ENCODE data around the gene ELOVL5.

Gene ELOVL5

DNA sequence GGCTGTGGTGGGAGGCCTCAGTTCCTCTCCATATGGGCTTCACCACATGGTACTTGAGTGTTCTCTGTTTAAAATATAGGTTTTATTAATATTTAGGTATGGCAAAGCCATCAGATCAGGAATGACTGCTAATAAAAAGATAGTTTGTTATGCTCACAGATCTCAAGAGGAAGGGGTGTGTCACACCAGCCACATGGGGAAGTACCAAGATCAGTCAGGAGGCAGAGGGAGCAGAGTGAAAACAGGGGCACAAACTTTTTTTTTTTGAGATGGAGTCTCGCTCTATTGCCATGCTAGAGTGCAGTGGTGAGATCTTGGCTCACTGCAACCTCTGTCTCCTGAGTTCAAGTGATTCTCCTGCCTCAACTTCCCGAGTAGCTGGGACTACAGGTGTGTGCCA, 108.0 kb downstream of the ELOVL5 start:
- H3K27ac ChIP-seq, result no peak overlapping the region
- no peak for TF ChIP-seq ZFX (IDR thresholded peaks at IDR 0.05)
- TF ChIP-seq CTCF (conservative IDR thresholded peaks at IDR 0.05), result no peak

DNA sequence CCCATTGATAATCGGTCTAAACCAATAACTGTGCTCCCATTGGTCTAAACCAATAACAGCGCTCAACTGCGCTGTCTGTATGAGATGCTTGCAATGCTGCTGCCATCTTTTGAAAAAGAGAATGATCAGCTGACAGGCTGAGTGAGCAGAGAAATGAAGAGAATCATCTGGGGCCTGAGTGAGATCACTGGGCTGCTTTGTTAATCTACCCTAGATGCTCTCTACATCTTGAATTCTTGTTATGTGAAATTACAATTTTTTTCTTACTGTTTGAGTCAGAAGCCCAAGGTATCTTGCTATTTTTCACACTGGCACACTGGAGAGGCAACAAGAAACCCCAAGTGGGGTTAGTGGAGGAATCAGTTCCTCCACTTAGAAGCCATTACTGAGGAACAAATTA, 108.6 kb downstream of the ELOVL5 start:
- no peak for TF ChIP-seq CTCF (conservative IDR thresholded peaks at IDR 0.05)
- TF ChIP-seq ZFX (IDR thresholded peaks at IDR 0.05), result no peak
- no peak overlapping the region for H3K27ac ChIP-seq

DNA sequence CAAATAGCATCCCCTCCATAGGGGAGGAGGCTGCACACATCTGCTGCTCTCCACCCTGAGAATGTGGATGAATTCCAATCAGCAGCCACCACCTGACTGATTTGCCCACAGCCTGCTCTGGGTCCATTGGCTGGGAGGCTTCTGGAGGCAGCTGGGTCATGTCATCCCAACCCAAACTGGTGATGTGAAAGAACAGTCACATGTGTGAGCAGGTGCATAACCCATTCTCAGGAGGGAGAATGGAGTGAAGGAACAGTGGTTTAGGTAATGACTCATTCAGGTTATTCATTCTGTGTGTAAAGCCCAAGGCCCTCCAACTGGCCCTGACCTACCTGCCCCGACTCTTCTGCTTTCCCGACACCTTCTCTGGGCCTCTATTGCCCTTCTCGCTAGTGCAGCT, 109.2 kb downstream of the ELOVL5 start:
- H3K27ac ChIP-seq, result no peak overlapping the region
- TF ChIP-seq CTCF (conservative IDR thresholded peaks at IDR 0.05), result no peak
- TF ChIP-seq ZFX (IDR thresholded peaks at IDR 0.05), result no peak

DNA sequence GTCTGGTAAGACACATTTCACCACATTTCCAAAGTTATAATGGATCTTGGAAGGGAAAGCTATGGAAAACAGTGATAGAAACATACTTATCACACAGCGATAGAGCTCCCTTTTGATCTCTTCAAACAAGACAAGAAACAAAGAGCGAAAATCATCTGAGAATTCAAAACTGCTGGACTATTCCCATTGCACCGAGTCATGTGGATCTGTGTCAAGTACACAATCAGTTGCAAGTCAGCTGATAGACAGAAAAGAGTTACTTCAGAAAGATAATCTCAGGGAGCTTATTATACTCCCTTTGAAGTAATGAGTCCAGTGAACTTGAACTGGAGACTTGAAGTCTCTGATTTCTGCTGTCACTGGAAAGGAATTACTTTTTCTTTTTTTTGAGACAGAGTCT, 110.4 kb downstream of the ELOVL5 start:
- TF ChIP-seq ZFX (IDR thresholded peaks at IDR 0.05), result no peak
- no peak for TF ChIP-seq CTCF (conservative IDR thresholded peaks at IDR 0.05)
- no peak overlapping the region for H3K27ac ChIP-seq

DNA sequence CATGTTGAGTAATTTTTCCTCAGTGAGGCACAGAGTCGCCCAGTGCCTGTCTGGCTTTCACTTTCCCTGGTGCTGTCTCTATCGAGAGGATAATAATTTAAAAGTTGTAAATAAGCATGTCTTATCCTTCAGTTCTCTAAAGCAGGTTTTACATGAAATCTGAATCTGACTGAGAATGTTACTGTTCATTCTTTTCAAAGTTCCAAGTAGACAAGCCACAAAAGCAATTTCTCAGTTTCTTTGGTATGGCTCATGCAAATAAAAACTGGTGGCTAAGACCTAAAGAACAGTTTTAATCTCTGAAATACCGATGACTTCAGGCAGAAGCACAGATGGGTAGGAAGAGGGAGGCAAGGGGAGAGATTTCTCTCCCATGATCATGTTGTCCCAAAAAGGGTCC, 112.5 kb downstream of the ELOVL5 start:
- TF ChIP-seq CTCF (conservative IDR thresholded peaks at IDR 0.05), result no peak
- no peak for TF ChIP-seq ZFX (IDR thresholded peaks at IDR 0.05)
- no peak overlapping the region for H3K27ac ChIP-seq

DNA sequence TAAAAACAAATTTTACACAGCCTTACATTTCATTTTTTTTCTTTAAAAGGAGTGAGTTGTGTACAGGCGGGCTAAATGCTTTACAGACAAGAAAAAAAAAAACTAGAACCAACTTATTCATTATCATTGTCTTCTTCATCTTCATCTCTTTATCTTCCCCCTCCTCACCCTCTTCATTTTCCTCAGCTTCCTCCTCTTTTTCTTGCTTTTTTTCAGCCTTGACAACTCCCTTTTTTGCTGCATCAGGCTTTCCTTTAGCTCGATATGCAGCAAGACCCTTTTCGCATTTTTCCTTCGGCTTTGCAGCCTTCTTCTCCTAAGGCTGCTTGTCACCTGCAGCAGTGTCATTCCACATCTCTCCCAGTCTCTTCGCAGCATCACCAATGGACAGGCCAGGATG, 113.2 kb downstream of the ELOVL5 start:
- no peak overlapping the region for H3K27ac ChIP-seq
- TF ChIP-seq CTCF (conservative IDR thresholded peaks at IDR 0.05) (no peak), ZFX (IDR thresholded peaks at IDR 0.05) (no peak)

- no peak overlapping the region for H3K27ac ChIP-seq
- TF ChIP-seq CTCF (conservative IDR thresholded peaks at IDR 0.05), result no peak
- TF ChIP-seq ZFX (IDR thresholded peaks at IDR 0.05), result no peak
Measured at GRCh38 chr6:53233309-53233708, 115.4 kb downstream of the ELOVL5 start.

Measured in C4-2B (cell line).